GM11168 (cell line): ENCODE data around the gene DDR1.

Experiments
- in situ Hi-C: fragments of 300-500 bp; cut with MboI; formaldehyde crosslinking; loops from one replicate; pipeline ENCODE4 v1.12.0; 2022; ENCODE audit warnings: low sequenced_read_pairs; ENCODE audit not compliant: unreplicated experiment

Gene DDR1

GRCh38 chr6:30883685-30884520, at the start of gene DDR1:
TSS of gene DDR1 (plus strand) at chr6:30884519. CDS start at chr6:30888730, 4,211 bp downstream.
- in situ Hi-C loops, result no loop called here

GRCh38 chr6:30834646-30835045, 49.7 kb upstream of the DDR1 start:
- in situ Hi-C loops, result no loop called here

- in situ Hi-C loops, result no loop called here
Observed at GRCh38 chr6:30835576-30835975, 48.7 kb upstream of the DDR1 start.

GRCh38 chr6:30836431-30836866, 47.9 kb upstream of the DDR1 start:
- in situ Hi-C loops, result no loop called here

- in situ Hi-C loops, result no loop called here
Observed at GRCh38 chr6:30836957-30837356, 47.4 kb upstream of the DDR1 start.

- in situ Hi-C loops, result no loop called here
Observed at GRCh38 chr6:30837432-30837831, 46.9 kb upstream of the DDR1 start.

- in situ Hi-C loops, result no loop called here
Observed at GRCh38 chr6:30837870-30838269, 46.4 kb upstream of the DDR1 start.

- in situ Hi-C loops, result no loop called here
Observed at GRCh38 chr6:30839671-30840070, 44.6 kb upstream of the DDR1 start.

GRCh38 chr6:30840084-30840934, 44.0 kb upstream of the DDR1 start:
- in situ Hi-C loops, result no loop called here

GRCh38 chr6:30840935-30841643, 43.2 kb upstream of the DDR1 start:
- in situ Hi-C loops, result no loop called here

- in situ Hi-C loops, result no loop called here
Observed at GRCh38 chr6:30841644-30842504, 42.4 kb upstream of the DDR1 start.

- in situ Hi-C loops, result no loop called here
Observed at GRCh38 chr6:30842754-30843610, 41.3 kb upstream of the DDR1 start.

GRCh38 chr6:30843611-30843998, 40.7 kb upstream of the DDR1 start:
- in situ Hi-C loops, result no loop called here

GRCh38 chr6:30844118-30844535, 40.2 kb upstream of the DDR1 start:
- in situ Hi-C loops, result no loop called here

- in situ Hi-C loops, result no loop called here
Observed at GRCh38 chr6:30845183-30845582, 39.1 kb upstream of the DDR1 start.

- in situ Hi-C loops, result no loop called here
Observed at GRCh38 chr6:30847421-30847970, 36.8 kb upstream of the DDR1 start.

GRCh38 chr6:30847971-30848436, 36.3 kb upstream of the DDR1 start:
- in situ Hi-C loops, result no loop called here

- in situ Hi-C loops, result no loop called here
Observed at GRCh38 chr6:30849903-30850651, 34.2 kb upstream of the DDR1 start.
